Activated naive CD4-positive, alpha-beta T cell treated with anti-CD3 and anti-CD28 coated beads, Interleukin-2, amount 50 U/mL, for 72 hours (primary cell): Measurements from ENCODE around the gene KIAA0753. TPM values are rescaled to one million over a fixed set of nuclear protein-coding genes. Genes with fewer than 3 reads are reported as not detected.
"Not testable (repeated sequence)": the region's sequence is repeated elsewhere in the genome, so short reads cannot be mapped to it uniquely, and the experiment has no call there.

Experiments used
- ATAC-seq, 2 donors: fragments of 150-1000 bp; cut with Tn5 transposase; 2 replicates each; pipeline ENCODE4 v1.10.0; 2021; ENCODE audit warnings: mild to moderate bottlenecking in 2 of 2, moderate library complexity in 2 of 2
- DNase-seq, 2 donors: peaks; one replicate each; pipeline ENCODE4 v3.0.0; 2021 to 2022; ENCODE audit warnings: low spot score in 2 of 2
- H3K27ac Mint-ChIP-seq, 2 donors: one replicate each; pipeline ENCODE4 v1.8.0; 2022; ENCODE audit warnings: mild to moderate bottlenecking in 2 of 2, mixed read lengths in 2 of 2
- H3K36me3 Mint-ChIP-seq, 2 donors: one replicate each; pipeline ENCODE4 v1.8.0; 2022; ENCODE audit warnings: mixed read lengths in 2 of 2
- H3K9me3 Mint-ChIP-seq, 2 donors: one replicate each; pipeline ENCODE4 v1.8.0; 2022; ENCODE audit warnings: mixed read lengths in 2 of 2
- total RNA-seq, 2 donors: library from RNA; stranded (reverse); gene quantifications; one replicate each; pipeline ENCODE4 v1.2.3, GENCODE V29; 2022

Gene KIAA0753
- total RNA-seq, 2 donors from 2014 or later, result 17.4 to 22.3 TPM

DNA sequence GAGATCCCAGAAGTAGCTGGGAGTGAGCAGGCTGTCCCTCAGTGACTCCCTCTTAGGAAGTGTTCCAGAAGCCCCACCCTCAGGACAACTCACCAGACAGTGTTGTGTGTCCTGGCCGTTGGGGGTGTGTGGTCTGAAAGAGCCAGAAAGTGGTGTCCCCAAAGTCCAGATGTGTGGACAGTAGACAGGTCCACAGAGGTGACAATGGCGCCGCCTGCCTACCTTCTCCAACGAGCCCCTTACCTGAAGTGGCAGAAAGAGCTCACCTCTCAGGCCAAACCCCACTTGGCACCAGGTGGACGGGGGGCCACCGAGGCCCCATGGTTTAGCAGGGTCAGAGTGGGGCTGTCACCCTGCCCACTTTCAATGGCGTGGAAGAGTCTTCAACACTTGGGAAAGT is 30.9 kb upstream of the KIAA0753 start:
- H3K27ac Mint-ChIP-seq, result peak overlapping the region in 1 of 2 donors; percentile 48
- no peak for DNase-seq
- no peaks in the 10 kb centered on the region for H3K9me3 Mint-ChIP-seq
- ATAC-seq, result no peak
- H3K36me3 Mint-ChIP-seq, result no peaks in the 10 kb centered on the region

DNA sequence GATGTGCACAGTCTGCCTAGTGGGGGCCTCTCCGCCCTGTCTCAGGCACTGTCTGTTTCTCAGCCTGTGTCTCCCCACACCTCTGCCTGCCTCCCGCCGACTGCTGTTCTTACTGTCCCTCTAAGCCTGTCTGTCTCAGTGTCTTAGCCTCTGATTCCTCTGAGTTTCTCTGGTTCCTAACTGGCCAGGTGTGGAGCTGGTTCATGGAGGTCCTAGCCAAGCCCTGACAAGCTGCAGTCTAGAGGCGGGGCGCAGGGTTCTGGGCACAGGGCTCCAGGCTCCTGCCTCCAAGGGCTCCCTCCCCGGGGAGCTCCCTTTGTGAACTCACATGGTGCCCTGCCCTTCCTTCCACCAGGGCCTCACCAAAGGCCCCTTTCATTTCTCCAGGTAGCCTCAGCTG is 30.5 kb upstream of the KIAA0753 start:
- Mint-ChIP-seq H3K9me3 (no peaks in the 10 kb centered on the region), H3K27ac (peak overlapping the region in 1 of 2 donors; percentile 48), H3K36me3 (no peaks in the 10 kb centered on the region)
- no peak for ATAC-seq
- DNase-seq, result no peak

GRCh38 chr17:6670571-6670970 is 30.1 kb upstream of the KIAA0753 start:
- Mint-ChIP-seq H3K27ac (peak overlapping the region in 1 of 2 donors; percentile 48), H3K9me3 (no peaks in the 10 kb centered on the region), H3K36me3 (no peaks in the 10 kb centered on the region)
- ATAC-seq (no peak), DNase-seq (no peak)

GRCh38 chr17:6669479-6670212 is 29.1 kb upstream of the KIAA0753 start:
- ATAC-seq (peak in 1 of 2 donors; percentile 47), DNase-seq (no peak)
- H3K9me3 Mint-ChIP-seq, result no peaks in the 10 kb centered on the region
- H3K27ac Mint-ChIP-seq, result no peak overlapping the region
- H3K36me3 Mint-ChIP-seq, result no peaks in the 10 kb centered on the region

GRCh38 chr17:6668727-6669425 is 28.4 kb upstream of the KIAA0753 start:
- Mint-ChIP-seq H3K27ac (no peak overlapping the region), H3K9me3 (no peaks in the 10 kb centered on the region), H3K36me3 (no peaks in the 10 kb centered on the region)
- ATAC-seq (no peak), DNase-seq (no peak)

- Mint-ChIP-seq H3K36me3 (no peaks in the 10 kb centered on the region), H3K27ac (no peak overlapping the region), H3K9me3 (no peaks in the 10 kb centered on the region)
- DNase-seq (no peak), ATAC-seq (no peak)
Observed at GRCh38 chr17:6668219-6668618, 27.7 kb upstream of the KIAA0753 start.

- Mint-ChIP-seq H3K9me3 (no peaks in the 10 kb centered on the region), H3K27ac (no peak overlapping the region), H3K36me3 (no peaks in the 10 kb centered on the region)
- DNase-seq (no peak), ATAC-seq (no peak)
Observed at GRCh38 chr17:6667516-6667915, 27.0 kb upstream of the KIAA0753 start.

DNA sequence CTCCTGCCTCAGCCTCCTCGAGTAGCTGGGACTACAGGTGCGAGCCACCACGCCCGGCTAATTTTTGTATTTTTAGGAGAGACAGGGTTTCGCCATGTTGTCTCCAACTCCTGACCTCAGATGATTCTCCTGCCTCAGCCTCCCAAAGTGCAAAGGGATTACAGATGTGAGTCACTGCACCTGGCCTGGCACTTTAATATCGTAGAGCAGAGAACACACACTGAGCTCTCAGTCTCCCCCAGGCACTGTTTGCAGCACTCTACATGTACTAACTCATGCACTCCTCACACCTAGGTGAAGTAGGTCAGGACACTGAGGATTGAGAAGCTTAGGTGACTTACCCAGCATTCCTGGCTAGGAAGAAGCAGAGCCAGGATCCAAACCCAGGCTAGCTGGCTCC is 26.0 kb upstream of the KIAA0753 start:
- Mint-ChIP-seq H3K27ac (no peak overlapping the region), H3K9me3 (no peaks in the 10 kb centered on the region), H3K36me3 (no peaks in the 10 kb centered on the region)
- no peak for ATAC-seq
- DNase-seq, result no peak

- Mint-ChIP-seq H3K36me3 (no peaks in the 10 kb centered on the region), H3K9me3 (no peaks in the 10 kb centered on the region), H3K27ac (no peak overlapping the region)
- ATAC-seq (peak; percentile 75 to 78), DNase-seq (peak in 1 of 2 donors; percentile 48)
Observed at GRCh38 chr17:6666077-6666521, 25.6 kb upstream of the KIAA0753 start.

- DNase-seq, ATAC-seq, H3K9me3 Mint-ChIP-seq, H3K36me3 Mint-ChIP-seq, H3K27ac Mint-ChIP-seq: not testable (repeated sequence)
Observed at GRCh38 chr17:6663200-6663599, 22.7 kb upstream of the KIAA0753 start.

GRCh38 chr17:6661464-6661848 is 20.9 kb upstream of the KIAA0753 start:
- DNase-seq, result no peak
- no peaks in the 10 kb centered on the region for H3K36me3 Mint-ChIP-seq
- no peaks in the 10 kb centered on the region for H3K9me3 Mint-ChIP-seq
- H3K27ac Mint-ChIP-seq, result no peak overlapping the region
- ATAC-seq, result no peak

DNA sequence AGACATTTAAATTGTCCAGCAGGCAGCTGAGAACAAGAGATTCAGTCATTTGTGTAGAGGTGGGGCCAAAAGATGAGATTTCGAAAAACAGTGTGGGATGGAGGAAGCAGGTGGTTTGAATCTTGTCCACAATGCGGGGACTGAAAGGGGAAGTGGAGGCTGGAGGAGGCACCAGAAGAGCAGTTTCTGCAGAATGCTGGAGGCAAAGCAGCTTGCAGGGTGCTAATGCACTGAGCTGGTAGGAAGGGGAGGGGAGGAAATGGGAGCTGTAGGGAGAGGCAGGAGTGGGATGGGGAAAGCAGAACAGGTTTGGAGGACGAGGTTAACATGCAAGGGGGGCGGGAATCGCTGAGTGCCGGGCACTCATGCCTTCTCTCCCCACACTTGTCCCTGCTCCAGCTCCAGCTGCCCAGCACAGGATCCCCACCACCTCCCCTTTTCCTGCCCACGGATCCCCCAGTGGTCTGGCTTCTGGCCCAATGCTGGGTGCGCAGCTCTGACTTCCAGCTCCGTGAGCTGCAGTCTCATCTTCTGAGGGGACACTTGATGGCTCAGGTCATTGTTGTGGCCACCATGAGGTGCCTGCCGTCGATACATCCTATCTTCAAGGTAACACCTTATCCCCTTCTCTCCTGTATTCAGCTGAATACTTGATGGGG is 20.4 kb upstream of the KIAA0753 start:
- Mint-ChIP-seq H3K36me3 (no peaks in the 10 kb centered on the region), H3K9me3 (no peaks in the 10 kb centered on the region), H3K27ac (no peak overlapping the region)
- ATAC-seq, result peak in 1 of 2 donors; percentile 60
- no peak for DNase-seq

GRCh38 chr17:6660101-6660500 is 19.6 kb upstream of the KIAA0753 start:
- DNase-seq (no peak), ATAC-seq (no peak)
- no peaks in the 10 kb centered on the region for H3K9me3 Mint-ChIP-seq
- no peaks in the 10 kb centered on the region for H3K36me3 Mint-ChIP-seq
- peak overlapping the region in 1 of 2 donors; percentile 55 for H3K27ac Mint-ChIP-seq

DNA sequence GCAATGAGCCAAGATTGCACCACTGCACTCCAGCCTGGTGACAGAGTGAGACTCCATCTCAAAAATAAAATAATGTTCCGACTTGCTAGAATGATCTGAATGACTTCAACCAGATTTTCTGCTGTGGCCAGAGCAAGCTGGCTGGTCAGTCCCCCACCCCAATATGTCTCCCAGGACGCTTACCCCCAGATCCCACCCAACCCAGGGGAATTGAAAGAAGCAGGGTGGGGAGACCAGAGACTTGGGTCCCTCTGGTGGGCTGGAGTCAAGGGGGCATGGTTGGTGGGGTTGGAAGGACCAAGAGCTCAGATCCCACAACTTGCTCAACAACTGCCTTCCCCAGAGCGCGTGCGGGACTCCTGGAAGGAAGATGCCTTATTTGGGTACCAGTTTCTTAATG is 17.9 kb upstream of the KIAA0753 start:
- peak overlapping the region in 1 of 2 donors; percentile 89 for H3K27ac Mint-ChIP-seq
- H3K9me3 Mint-ChIP-seq, DNase-seq, ATAC-seq, H3K36me3 Mint-ChIP-seq: not testable (repeated sequence)

- no peak for DNase-seq
- Mint-ChIP-seq H3K9me3 (no peaks in the 10 kb centered on the region), H3K36me3 (no peaks in the 10 kb centered on the region), H3K27ac (peak overlapping the region; percentile 80 to 89)
- peak in 1 of 2 donors; percentile 59 for ATAC-seq
Observed at GRCh38 chr17:6657633-6658287, 17.2 kb upstream of the KIAA0753 start.

DNA sequence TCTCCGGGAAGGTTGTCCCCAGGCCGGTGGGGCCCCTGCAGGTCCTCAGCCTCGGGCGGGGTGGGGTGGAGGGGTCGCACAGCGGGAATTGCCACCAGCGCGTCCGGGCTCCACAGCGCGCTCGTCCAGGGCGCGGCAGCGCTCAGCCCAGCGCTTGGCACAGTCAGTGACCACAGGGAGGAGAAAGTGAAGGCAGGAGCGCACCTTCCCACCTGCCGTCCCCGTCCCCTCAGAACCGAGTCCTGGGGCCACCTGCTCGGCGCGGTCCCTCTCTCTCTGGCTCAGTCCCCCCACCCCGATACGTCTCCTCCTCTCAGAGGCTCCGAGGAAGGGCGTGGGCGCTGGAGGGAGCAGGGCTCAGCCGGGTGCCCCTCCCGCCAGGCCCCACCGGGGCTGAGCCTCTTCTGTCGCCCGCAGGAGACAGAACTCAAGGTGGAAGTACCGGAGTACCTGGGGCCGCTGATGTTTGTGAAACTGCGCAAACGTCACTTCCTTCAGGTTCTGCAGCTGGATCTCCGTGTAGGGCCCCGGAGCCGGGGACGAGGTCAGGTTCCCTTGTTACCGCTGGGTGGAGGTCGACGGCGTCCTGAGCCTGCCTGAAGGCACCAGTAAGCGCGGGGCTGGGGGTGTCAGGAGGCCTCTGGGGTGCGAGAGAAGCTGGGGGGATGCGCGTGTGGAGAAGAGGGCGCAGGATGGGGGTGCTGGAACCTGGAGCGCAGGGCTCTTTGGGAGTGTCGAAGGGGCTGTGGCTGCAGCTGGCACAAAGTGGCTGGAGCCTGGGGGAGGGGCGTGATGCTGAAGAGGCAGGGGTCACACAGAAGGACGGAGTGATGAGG is 16.5 kb upstream of the KIAA0753 start:
- ATAC-seq (peak; percentile 77 to 80), DNase-seq (peak in 1 of 2 donors; percentile 57)
- not testable (repeated sequence) for H3K36me3 Mint-ChIP-seq, H3K9me3 Mint-ChIP-seq
- peak overlapping the region; percentile 80 to 89 for H3K27ac Mint-ChIP-seq
